GM12878 (cell line): ENCODE measurements around the gene PLEKHA1. TPM values are rescaled to one million over a fixed set of nuclear protein-coding genes. Genes with fewer than 3 reads are reported as not detected.
A peak's percentile ranks its signal among the peaks of the same experiment; 100 is the strongest.

Source experiments
- CHD2 ChIP-seq: IDR thresholded peaks from 2 replicates; pipeline ENCODE4 v1.6.1; 2011; ENCODE audit warnings: low read depth, low read length, improper control_type of control experiment, borderline replicate concordance
- CREB1 ChIP-seq: IDR thresholded peaks from 2 replicates; pipeline ENCODE4 v1.6.1; 2012; ENCODE audit warnings: low read depth, mild to moderate bottlenecking, inconsistent platforms
- EGR1 ChIP-seq, 2 experiments: IDR thresholded peaks; 1 replicate in 1 of 2; 2 replicates in 1 of 2; pipeline ENCODE4 v1.6.1; 2011 to 2012; ENCODE audit warnings: low read depth in 2 of 2, low read length in 2 of 2, borderline replicate concordance in 1 of 2, mild to moderate bottlenecking in 1 of 2, moderate library complexity in 1 of 2
- ESRRA ChIP-seq: IDR thresholded peaks from 2 replicates; pipeline ENCODE4 v1.6.1; 2012; ENCODE audit warnings: mild to moderate bottlenecking, low read length, improper control_type of control experiment
- GABPA ChIP-seq: IDR thresholded peaks from 2 replicates; pipeline ENCODE4 v1.6.1; 2014; ENCODE audit warnings: antibody characterized with exemption, low read depth, mild to moderate bottlenecking, inconsistent platforms
- LARP7 ChIP-seq: fragments of 450-650 bp; IDR thresholded peaks from 2 replicates; pipeline ENCODE4 v1.6.1; 2017; ENCODE audit warnings: mild to moderate bottlenecking
- MTA2 ChIP-seq: fragments of 450-650 bp; IDR thresholded peaks from 2 replicates; pipeline ENCODE4 v1.6.1; 2016; ENCODE audit warnings: low read depth, mild to moderate bottlenecking, moderate library complexity
- POLR2A ChIP-seq: IDR thresholded peaks from 2 replicates; pipeline ENCODE4 v1.6.1; 2011; ENCODE audit warnings: low read depth, mild to moderate bottlenecking, low read length
- POLR2AphosphoS5 ChIP-seq: IDR thresholded peaks from 2 replicates; pipeline ENCODE4 v1.6.1; 2011; ENCODE audit warnings: mild to moderate bottlenecking, low read length, inconsistent platforms
- SMAD1 ChIP-seq: fragments of 450-650 bp; IDR thresholded peaks from 2 replicates; pipeline ENCODE4 v1.6.1; 2018; ENCODE audit warnings: mild to moderate bottlenecking, low read depth; ENCODE audit not compliant: partially characterized antibody
- SMARCA5 ChIP-seq: fragments of 450-650 bp; IDR thresholded peaks from 2 replicates; pipeline ENCODE4 v1.6.1; 2017; ENCODE audit warnings: mild to moderate bottlenecking
- SRF ChIP-seq, 2 experiments: IDR thresholded peaks; 2 replicates each; pipeline ENCODE4 v1.6.1; 2011; ENCODE audit warnings: low read depth in 2 of 2, low read length in 2 of 2, mild to moderate bottlenecking in 1 of 2, moderate library complexity in 1 of 2
- STAT3 ChIP-seq: IDR thresholded peaks from 2 replicates; pipeline ENCODE4 v1.6.1; 2011; ENCODE audit warnings: low read depth, low read length, improper control_type of control experiment
- TCF12 ChIP-seq: IDR thresholded peaks from 2 replicates; pipeline ENCODE4 v1.6.1; 2011; ENCODE audit warnings: low read depth, mild to moderate bottlenecking, low read length
- polyA plus RNA-seq, 11 experiments: library from polyadenylated mRNA; depleted of rRNA in 4 of 11; unstranded in 6 of 11; stranded (reverse) in 5 of 11; fragments of >200 nt; fragmentation: Nextera tagmentation in 4 of 11; fragmentation: Illumina TruSeq in 1 of 11; extraction: Ambion mirVana in 4 of 11; extraction: Trizol in 1 of 11; gene quantifications; 1 replicate in 1 of 11; 2 replicates in 10 of 11; pipeline versions ENCODE4 v1.2.1 to v1.2.3, GENCODE V29; 2011 to 2016; ENCODE audit warnings: inconsistent platforms in 2 of 11, missing spikeins in 2 of 11, low read depth in 1 of 11
- total RNA-seq, 4 experiments: library from RNA; depleted of rRNA in 3 of 4; stranded (reverse); fragments of >200 nt in 3 of 4; fragmentation: Illumina TruSeq in 1 of 4; extraction: Trizol in 1 of 4; gene quantifications; 2 replicates each; pipeline versions ENCODE4 v1.2.1 to v1.2.3, GENCODE V29; 2013 to 2021
- TF ChIP-seq, protein P1 (sequence below): fragments of 450-650 bp; IDR thresholded peaks from 2 replicates; pipeline ENCODE4 v1.6.1; 2017; ENCODE audit warnings: mild to moderate bottlenecking, moderate library complexity
- TF ChIP-seq, protein P2 (sequence below): fragments of 450-650 bp; IDR thresholded peaks from 2 replicates; pipeline ENCODE4 v1.6.1; 2017; ENCODE audit warnings: antibody characterized with exemption, mild to moderate bottlenecking, moderate library complexity
- TF ChIP-seq, protein P3 (sequence below): IDR thresholded peaks from 2 replicates; pipeline ENCODE4 v1.6.1; 2012; ENCODE audit warnings: low read depth, low read length, improper control_type of control experiment
- TF ChIP-seq, protein P4 (sequence below): fragments of 450-650 bp; formaldehyde crosslinking; IDR thresholded peaks from 2 replicates; pipeline ENCODE4 v1.5.0; 2022; ENCODE audit warnings: mild to moderate bottlenecking, missing genetic modification characterization

The PLEKHA1 gene
- total and polyA plus RNA-seq, 10 of the 15 experiments (the other 5 are each of a cell fraction or from before 2014, with no cell fraction given) = 0.15 to 6.0 (median 0.32) TPM

DNA sequence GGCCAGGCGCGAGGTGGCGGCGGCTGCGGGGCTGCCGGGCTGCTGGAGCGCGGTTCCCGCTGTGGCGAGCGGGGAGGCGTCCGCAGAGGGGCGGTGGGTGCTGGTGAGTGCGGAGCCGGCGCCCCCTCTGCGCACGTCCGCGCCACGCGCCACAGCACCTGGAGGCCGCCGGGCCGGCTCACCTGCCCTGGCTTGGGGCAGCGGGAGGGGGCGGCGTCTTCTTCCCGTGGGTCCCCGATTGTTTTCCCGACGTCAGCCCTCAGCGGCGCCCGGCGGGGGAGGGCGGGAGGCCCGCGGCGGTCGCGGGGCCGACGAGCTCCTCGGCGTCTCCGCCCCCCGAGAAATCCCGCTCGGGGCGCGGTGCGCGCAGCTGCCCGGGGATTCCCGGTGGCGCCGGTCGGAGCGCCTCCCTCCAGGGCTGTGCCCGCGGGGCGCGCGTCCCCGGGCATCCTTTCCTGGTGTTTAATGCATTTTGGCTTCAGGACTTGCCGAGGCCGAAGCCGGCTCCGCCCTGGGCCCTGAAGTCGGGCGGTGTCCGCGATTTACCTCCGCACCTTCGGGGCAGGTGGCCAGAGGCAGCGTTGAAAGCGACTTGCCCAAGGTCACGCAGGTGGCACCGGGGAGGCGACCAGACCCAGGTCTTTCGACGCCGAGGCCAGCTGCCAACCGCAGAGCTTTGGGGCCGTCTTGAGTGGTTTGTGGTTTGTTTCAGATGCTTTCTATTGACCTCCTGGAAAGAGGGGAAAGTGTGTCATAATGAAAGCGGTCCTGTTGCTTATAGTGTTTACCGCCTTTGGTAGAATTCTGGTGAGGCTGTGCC lies 561 bp downstream of the PLEKHA1 start (continued):
- TF ChIP-seq ESRRA (no peak), POLR2A (no peak), EGR1 (IDR thresholded peaks at IDR 0.05; ENCODE audit: borderline replicate concordance in 1 of 2, low read depth in 2 of 2, low read length in 2 of 2) (0 out of 3 replicates have a peak, but pooled peaks of 1 of the 2 experiments have one; percentile 29), LARP7 (no peak), CREB1 (peak; percentile 44; the same call in 1 of the 2 replicates), TCF12 (peak; percentile 84), SRF (IDR thresholded peaks at IDR 0.05; ENCODE audit: low read depth in 2 of 2, low read length in 2 of 2) (no peak), MTA2 (peak; percentile 73; the same call in 1 of the 2 replicates), STAT3 (no peak), GABPA (0 out of 2 replicates have a peak, but pooled peaks have one; percentile 18), SMARCA5 (no peak), CHD2 (no peak), POLR2AphosphoS5 (no peak), SMAD1 (no peak)
- TF ChIP-seq, protein P1, sequence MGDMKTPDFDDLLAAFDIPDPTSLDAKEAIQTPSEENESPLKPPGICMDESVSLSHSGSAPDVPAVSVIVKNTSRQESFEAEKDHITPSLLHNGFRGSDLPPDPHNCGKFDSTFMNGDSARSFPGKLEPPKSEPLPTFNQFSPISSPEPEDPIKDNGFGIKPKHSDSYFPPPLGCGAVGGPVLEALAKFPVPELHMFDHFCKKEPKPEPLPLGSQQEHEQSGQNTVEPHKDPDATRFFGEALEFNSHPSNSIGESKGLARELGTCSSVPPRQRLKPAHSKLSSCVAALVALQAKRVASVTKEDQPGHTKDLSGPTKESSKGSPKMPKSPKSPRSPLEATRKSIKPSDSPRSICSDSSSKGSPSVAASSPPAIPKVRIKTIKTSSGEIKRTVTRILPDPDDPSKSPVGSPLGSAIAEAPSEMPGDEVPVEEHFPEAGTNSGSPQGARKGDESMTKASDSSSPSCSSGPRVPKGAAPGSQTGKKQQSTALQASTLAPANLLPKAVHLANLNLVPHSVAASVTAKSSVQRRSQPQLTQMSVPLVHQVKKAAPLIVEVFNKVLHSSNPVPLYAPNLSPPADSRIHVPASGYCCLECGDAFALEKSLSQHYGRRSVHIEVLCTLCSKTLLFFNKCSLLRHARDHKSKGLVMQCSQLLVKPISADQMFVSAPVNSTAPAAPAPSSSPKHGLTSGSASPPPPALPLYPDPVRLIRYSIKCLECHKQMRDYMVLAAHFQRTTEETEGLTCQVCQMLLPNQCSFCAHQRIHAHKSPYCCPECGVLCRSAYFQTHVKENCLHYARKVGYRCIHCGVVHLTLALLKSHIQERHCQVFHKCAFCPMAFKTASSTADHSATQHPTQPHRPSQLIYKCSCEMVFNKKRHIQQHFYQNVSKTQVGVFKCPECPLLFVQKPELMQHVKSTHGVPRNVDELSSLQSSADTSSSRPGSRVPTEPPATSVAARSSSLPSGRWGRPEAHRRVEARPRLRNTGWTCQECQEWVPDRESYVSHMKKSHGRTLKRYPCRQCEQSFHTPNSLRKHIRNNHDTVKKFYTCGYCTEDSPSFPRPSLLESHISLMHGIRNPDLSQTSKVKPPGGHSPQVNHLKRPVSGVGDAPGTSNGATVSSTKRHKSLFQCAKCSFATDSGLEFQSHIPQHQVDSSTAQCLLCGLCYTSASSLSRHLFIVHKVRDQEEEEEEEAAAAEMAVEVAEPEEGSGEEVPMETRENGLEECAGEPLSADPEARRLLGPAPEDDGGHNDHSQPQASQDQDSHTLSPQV = no peak
- TF ChIP-seq, protein P2, sequence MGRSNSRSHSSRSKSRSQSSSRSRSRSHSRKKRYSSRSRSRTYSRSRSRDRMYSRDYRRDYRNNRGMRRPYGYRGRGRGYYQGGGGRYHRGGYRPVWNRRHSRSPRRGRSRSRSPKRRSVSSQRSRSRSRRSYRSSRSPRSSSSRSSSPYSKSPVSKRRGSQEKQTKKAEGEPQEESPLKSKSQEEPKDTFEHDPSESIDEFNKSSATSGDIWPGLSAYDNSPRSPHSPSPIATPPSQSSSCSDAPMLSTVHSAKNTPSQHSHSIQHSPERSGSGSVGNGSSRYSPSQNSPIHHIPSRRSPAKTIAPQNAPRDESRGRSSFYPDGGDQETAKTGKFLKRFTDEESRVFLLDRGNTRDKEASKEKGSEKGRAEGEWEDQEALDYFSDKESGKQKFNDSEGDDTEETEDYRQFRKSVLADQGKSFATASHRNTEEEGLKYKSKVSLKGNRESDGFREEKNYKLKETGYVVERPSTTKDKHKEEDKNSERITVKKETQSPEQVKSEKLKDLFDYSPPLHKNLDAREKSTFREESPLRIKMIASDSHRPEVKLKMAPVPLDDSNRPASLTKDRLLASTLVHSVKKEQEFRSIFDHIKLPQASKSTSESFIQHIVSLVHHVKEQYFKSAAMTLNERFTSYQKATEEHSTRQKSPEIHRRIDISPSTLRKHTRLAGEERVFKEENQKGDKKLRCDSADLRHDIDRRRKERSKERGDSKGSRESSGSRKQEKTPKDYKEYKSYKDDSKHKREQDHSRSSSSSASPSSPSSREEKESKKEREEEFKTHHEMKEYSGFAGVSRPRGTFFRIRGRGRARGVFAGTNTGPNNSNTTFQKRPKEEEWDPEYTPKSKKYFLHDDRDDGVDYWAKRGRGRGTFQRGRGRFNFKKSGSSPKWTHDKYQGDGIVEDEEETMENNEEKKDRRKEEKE = no peak
- TF ChIP-seq, protein P3, sequence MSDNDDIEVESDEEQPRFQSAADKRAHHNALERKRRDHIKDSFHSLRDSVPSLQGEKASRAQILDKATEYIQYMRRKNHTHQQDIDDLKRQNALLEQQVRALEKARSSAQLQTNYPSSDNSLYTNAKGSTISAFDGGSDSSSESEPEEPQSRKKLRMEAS = no peak
- TF ChIP-seq, protein P4, sequence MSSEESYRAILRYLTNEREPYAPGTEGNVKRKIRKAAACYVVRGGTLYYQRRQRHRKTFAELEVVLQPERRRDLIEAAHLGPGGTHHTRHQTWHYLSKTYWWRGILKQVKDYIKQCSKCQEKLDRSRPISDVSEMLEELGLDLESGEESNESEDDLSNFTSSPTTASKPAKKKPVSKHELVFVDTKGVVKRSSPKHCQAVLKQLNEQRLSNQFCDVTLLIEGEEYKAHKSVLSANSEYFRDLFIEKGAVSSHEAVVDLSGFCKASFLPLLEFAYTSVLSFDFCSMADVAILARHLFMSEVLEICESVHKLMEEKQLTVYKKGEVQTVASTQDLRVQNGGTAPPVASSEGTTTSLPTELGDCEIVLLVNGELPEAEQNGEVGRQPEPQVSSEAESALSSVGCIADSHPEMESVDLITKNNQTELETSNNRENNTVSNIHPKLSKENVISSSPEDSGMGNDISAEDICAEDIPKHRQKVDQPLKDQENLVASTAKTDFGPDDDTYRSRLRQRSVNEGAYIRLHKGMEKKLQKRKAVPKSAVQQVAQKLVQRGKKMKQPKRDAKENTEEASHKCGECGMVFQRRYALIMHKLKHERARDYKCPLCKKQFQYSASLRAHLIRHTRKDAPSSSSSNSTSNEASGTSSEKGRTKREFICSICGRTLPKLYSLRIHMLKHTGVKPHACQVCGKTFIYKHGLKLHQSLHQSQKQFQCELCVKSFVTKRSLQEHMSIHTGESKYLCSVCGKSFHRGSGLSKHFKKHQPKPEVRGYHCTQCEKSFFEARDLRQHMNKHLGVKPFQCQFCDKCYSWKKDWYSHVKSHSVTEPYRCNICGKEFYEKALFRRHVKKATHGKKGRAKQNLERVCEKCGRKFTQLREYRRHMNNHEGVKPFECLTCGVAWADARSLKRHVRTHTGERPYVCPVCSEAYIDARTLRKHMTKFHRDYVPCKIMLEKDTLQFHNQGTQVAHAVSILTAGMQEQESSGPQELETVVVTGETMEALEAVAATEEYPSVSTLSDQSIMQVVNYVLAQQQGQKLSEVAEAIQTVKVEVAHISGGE (CRISPR knock-in tag) = no peak
